ENCODE measurements around the gene IER5L. TPM values are rescaled to one million over a fixed set of nuclear protein-coding genes. Genes with fewer than 3 reads are reported as not detected.

Gene IER5L
- 10 to 100 TPM in 1 of 2 donors, 1 to 10 TPM in 1; 7.2 to 30.7 TPM for total RNA-seq

GRCh38 chr9:129177791-129178567 is at the start of gene IER5L:
Gene IER5L (minus strand): TSS chr9:129178261. CDS start chr9:129178052, 209 bp downstream.
- peak; percentile 97 for TF ChIP-seq POLR2AphosphoS5 (IDR thresholded peaks at IDR 0.05)
- TF ChIP-seq POLR2A (IDR thresholded peaks at IDR 0.05): peak; percentile 99
- TF ChIP-seq CTCF (IDR thresholded peaks at IDR 0.05): peak in 1 of 4 experiments; percentile 33
- 0% methylated on average over 49 of the region's 90 CpGs for WGBS
- no peaks in the 10 kb centered on the region for H3K36me3 ChIP-seq
- H3K27ac ChIP-seq: peak within 1 kb of the TSS; percentile 96 to 97
- no peaks in the 10 kb centered on the region for H3K9me3 ChIP-seq
- intact Hi-C loops (cut with DNase I): loop anchor here (1.0 to 5.0 kb wide), 3 partner anchors 144 to 319 kb away; no protein-coding TSS in a partner anchor
- peak within 1 kb of the TSS; percentile 66 to 71 for H3K4me3 ChIP-seq
- peaks cover 15% of the 10 kb centered on the region for H3K4me1 ChIP-seq (replicated peaks)
- no peaks in the 10 kb centered on the region for H3K27me3 ChIP-seq (replicated peaks; ENCODE audit: insufficient read depth)
- peak; percentile 97 for DNase-seq (ENCODE audit: low spot score)

GRCh38 chr9:129227843-129228189 is 49.8 kb upstream of the IER5L start:
- Histone ChIP-seq H3K4me3 (no peak overlapping the region), H3K36me3 (no peaks in the 10 kb centered on the region), H3K9me3 (no peaks in the 10 kb centered on the region), H3K27ac (no peak overlapping the region), H3K4me1 (replicated peaks) (no peaks in the 10 kb centered on the region), H3K27me3 (replicated peaks; ENCODE audit: insufficient read depth) (no peaks in the 10 kb centered on the region)
- 91% methylated on average over 10 of the region's 10 CpGs for WGBS
- intact Hi-C loops (cut with DNase I): no loop called here
- no peak for DNase-seq (ENCODE audit: low spot score)
- TF ChIP-seq CTCF (IDR thresholded peaks at IDR 0.05) (no peak), POLR2A (IDR thresholded peaks at IDR 0.05) (no peak), POLR2AphosphoS5 (IDR thresholded peaks at IDR 0.05) (no peak)

DNA sequence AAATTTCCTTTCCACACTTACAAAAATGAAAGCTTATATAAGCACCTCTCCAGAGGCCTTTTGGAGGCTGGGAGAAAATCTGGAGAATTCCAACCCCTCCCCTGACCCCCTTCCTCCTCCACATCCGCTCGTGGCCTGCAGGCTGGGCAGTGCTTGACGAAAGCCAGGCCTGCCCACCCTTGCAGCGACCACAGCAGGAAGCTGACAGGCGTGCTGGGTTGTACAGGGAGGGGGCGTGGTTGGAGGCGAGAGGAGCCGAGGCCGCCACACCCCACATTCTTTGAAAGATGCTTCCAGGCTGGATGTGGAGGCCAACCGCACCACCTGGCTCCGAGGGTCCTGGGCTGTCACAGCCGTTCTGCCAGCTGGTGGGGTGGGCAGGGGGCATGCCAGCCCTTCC is 47.8 kb upstream of the IER5L start:
- TF ChIP-seq POLR2A (IDR thresholded peaks at IDR 0.05): no peak
- TF ChIP-seq CTCF (IDR thresholded peaks at IDR 0.05): no peak
- no peak for TF ChIP-seq POLR2AphosphoS5 (IDR thresholded peaks at IDR 0.05)
- H3K36me3 ChIP-seq: no peaks in the 10 kb centered on the region
- H3K4me3 ChIP-seq: no peak overlapping the region
- intact Hi-C loops (cut with DNase I): no loop called here
- 31% methylated on average over 12 of the region's 12 CpGs for WGBS
- H3K27ac ChIP-seq: no peak overlapping the region
- no peaks in the 10 kb centered on the region for H3K27me3 ChIP-seq (replicated peaks; ENCODE audit: insufficient read depth)
- H3K4me1 ChIP-seq (replicated peaks): no peaks in the 10 kb centered on the region
- DNase-seq (ENCODE audit: low spot score): no peak
- no peaks in the 10 kb centered on the region for H3K9me3 ChIP-seq

GRCh38 chr9:129225490-129225778 is 47.4 kb upstream of the IER5L start:
- intact Hi-C loops (cut with DNase I): no loop called here
- 84% methylated on average over 3 of the region's 3 CpGs for WGBS
- Histone ChIP-seq H3K27ac (no peak overlapping the region), H3K4me1 (replicated peaks) (no peaks in the 10 kb centered on the region), H3K4me3 (no peak overlapping the region), H3K36me3 (no peaks in the 10 kb centered on the region), H3K9me3 (no peaks in the 10 kb centered on the region), H3K27me3 (replicated peaks; ENCODE audit: insufficient read depth) (no peaks in the 10 kb centered on the region)
- TF ChIP-seq POLR2AphosphoS5 (IDR thresholded peaks at IDR 0.05): no peak
- no peak for TF ChIP-seq POLR2A (IDR thresholded peaks at IDR 0.05)
- no peak for TF ChIP-seq CTCF (IDR thresholded peaks at IDR 0.05)
- DNase-seq (ENCODE audit: low spot score): no peak
